Hippocampal formation (tissue), 2 donors: ENCODE measurements around the gene PNMA6E.

Experiments used
- DNase-seq, 2 donors: peaks; one replicate each; lab custom pipeline; 2025; lab: John Stamatoyannopoulos, UW

PNMA6E gene

GRCh38 chrX:153349952-153350351 is 51.2 kb downstream of the PNMA6E start:
- no peak for DNase-seq

- DNase-seq: no peak
Observed at GRCh38 chrX:153348421-153348820, 52.7 kb downstream of the PNMA6E start.

- DNase-seq: no peak
Observed at GRCh38 chrX:153347530-153347929, 53.6 kb downstream of the PNMA6E start.
